HG03460 (cell line): ENCODE measurements around the gene SV2B.

Source experiments
- ATAC-seq: cut with Tn5 transposase; IDR thresholded peaks from one replicate; pipeline ENCODE4 v1.9.1; 2021; ENCODE audit not compliant: unreplicated experiment

The SV2B gene

DNA sequence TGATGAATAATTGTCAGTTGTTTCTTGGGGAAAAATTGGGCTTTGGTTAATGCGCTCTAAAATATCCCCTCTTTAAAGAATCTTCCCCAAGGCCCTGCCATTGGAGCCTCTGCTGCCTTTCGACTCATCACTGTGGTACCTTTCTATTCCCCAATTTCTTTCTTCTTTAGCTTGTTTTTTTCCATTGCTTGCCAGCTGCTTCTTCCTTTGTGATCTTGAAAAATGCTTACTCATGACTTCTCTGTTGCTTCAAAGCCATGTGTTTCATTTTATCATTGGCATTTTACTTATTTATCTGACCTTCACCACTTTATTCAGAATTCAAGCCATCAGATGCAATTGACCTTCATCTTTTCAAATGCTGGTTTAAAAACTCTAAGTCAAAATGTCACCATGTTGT, 84.4 kb downstream of the SV2B start:
- no peak for ATAC-seq

DNA sequence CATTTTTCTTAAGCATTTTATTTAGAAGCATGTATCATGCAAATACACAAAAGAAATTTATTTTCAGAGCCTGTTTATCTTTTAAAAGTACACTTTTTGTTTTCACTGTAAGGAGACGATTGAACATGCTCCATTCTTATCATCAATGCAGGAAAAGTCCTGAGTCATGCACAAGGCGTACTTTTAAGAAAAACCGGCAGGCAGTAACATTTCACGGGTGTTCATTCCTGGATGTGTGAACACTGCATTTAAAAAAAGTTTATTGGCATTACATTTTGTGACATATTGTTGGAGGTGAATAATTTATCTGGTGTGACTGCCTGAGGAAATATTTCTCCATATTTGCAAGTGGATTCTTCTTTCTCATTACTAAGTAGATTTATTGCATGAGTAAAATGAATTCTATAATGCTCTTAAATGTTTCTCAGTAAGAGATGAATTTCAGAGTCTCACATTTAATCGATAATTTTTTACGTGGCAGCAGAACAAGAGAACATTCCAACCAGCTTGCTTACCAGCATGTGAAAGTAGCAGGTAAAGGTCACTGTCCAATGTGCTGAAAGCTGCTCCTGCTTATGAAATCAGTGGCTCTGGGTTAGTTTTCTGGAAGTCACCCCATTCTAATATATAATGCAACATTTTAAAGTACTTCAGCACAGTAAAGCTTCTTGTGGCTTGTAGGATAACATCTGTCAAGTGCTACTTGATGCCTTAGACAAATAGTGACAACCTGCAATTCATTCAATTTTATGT, 87.0 kb downstream of the SV2B start:
- ATAC-seq: no peak

DNA sequence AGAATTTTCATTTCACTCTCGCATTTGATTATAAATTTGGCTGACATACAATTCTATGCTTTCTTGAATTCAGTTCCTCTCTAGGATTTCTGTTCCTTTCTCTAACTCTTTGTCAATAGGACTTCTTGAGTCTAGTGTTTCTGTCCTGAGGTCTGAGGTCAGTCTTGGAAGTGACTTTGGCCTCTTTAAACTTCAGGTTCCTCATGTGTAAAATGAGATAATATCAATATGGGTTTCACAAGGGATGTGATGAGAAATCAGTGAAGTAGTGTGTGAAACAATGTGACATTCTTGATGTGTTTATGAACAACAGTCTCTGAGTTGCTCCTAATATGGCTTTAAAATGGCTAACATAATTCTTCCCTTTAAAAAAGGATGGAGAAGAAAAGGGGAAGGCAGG, 92.2 kb downstream of the SV2B start:
- ATAC-seq: no peak

DNA sequence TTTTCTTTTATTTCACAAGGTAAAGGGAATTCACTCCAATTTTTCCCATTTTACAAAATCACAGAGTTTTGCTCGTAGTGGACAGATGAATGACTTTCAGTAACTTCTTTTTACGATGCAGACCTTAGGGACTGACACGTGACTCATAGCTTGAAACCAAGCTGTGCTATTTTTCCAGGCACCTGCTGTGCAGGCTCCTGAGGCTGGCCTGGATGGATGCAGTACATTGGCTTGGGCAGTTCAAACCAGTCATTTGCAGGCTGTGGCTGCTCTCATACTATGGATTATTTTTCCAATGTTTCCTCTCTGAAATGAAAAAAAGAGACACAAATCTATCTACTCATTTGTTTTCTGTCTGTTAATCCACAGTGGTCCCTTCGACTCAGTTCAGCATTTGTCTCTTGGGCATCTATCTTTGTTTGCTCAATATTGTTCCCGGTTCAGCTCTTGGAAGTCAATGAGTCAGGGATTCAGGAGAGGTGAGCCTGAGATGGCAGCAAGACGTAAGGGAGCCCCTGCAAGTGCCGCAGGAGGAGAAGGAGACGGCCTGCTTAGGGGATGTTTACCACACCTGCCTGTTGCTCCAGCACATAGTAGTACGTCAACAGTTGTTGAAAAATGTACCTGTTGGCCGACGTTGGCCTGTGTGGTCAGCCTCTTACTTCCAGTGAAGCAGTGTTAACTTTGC, 92.8 kb downstream of the SV2B start:
- no peak for ATAC-seq

DNA sequence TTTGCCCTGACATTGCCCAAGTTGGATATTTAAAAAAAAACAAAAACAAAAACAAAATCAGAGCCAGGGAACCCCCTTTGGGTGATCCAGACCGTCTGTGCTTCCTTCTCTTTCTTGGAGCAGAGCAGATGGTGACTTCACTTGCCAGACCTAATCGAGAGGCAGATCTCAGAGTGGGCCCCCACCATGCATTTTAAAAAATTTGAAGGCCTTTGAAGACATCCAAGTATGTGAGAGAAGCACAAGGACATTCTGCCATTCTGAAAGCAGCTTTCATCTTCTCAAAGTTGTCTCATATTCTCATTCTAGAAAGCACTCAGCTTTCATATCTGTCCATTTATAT, 93.3 kb downstream of the SV2B start:
- no peak for ATAC-seq

DNA sequence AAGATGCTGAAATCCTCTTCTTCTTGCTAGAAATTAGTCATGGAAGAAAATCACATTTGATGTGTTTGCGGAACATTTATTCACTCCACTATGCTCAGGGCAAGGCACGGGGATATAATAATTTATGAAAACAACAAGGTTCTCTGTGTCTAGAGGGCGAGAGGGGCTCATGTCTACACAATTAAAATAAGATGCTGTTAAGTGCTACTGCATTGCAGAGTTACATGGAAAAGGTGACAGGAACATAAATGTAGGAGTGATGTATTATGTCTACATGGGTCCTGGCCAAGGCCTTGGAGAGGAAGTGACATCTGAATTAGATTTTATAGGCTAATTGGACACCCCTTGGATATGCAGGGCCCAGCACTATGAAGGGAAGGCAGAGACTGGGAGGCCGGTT, 96.1 kb downstream of the SV2B start:
- no peak for ATAC-seq

DNA sequence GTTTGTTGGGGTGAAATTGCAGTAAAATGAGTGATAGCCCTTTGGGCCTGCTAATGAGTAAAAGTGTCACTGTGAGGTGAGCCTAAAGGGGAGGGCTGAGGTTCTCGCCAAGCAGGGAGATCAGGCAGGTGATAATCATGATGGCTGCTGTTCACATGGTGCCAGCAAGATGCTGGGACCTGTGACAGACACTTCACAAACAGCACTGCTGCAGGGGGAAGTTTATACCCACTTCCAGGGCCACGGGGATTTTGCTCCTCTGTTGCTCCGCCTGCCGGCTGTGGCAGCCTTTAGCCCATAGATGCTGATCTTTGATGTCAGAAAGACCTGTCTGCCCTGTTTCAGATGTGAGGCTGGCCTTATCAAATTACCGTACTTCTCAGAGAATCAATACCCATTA, 96.7 kb downstream of the SV2B start:
- ATAC-seq: no peak

DNA sequence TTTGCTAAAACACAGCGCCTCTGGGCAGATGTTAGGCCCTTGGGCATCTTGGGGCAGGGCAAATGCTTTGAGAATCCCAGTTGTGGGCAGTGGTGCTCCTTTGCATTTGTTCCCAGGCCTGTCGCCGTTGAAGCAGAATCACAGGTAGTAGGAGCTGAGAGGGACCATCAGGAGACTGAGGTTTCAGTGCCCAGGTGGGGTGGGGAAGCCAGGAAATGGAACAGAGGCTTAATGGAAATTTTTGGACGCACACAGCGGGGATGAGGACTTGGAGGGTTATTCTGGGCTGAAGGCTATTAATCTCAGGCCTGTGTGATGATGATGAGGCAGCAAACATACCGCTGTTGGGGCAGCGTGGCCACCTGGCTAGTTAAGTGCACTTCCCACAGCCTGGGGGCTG, 99.5 kb downstream of the SV2B start:
- ATAC-seq: no peak

DNA sequence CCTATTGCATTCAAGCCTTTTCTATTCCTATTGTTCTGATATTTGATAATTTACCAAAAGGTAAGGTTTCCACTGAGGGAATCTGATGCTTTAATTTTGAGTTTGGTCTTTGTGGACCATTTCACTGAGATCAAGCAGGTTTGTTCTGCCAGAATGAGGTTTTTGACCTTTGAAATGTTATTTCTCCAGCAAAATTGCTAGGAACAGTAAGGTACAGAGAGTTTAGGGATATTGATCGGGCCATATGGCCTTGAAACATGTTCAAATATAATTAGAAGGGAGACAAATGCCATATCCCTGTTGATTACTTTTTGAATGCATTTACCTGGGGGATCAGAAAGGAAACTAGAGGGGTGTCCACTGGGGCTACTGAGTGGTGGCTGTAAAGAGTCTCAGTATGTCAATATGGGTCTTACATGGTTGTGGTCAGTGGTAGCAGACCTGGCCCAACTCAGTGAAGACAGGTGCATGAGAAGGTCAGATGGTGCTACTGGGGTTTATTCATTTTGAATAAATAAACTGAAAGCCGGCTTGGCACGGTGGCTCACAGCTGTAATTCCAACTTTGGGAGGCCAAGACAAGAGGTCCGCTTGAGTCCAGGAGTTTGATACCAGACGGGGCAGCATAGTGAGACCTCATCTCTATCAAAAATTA, 100.2 kb downstream of the SV2B start:
- ATAC-seq: no peak

DNA sequence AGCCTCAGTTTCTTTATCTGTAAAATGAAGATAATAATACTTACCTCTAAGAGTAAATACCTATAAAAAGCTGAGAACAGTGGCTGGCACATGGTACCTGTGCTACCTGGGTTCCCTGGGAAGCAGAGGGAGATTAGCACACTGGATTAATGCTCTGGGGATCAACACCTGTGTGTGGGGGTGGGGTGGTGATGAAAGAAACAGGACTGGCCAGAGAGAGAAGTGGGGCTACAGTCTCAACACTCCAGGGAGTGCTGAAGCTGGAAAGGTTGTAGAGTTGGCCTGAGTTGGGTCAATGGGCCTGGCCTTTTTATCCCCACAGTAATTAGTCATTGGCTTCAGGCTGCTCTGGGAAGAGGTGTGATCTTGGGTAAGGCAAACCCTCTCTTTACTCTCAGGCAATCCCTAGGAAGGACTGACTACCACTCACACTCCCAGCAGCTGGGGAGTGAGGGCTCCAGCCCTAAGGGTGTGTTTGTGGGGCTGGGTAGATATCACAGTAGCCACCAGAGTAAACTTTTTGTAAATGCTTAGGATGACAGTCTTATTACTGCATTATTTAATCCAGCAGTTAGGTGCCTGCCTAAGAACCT, 102.5 kb downstream of the SV2B start:
- no peak for ATAC-seq

DNA sequence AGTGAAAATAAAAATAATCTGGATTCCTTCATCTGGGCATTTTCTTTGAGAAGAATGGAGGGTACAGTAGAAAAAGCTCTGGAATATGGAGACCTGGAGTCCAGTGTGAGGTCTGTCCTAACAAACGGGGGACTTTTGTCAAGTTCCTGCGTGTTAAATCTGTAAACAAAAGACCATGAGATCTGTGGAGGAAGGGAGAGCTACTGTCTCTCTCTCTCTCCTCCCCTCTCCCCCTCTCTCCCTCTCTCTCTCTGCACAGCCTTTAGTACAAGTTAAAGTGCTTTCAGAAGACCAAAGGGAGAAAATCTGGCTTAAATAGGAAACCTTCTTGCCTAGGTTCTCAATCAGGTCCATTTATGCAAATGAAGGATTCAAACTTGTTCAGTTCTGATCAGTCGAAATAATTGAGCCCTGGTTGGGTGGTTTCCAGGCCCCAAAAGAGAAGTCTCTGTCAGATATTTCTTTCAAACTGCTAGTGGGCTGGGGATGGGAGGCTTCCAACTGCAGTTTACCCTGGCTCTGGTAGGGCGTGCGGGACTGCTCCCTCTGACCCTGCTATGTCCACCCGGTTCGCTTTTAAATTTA, 103.7 kb downstream of the SV2B start:
- ATAC-seq: no peak

DNA sequence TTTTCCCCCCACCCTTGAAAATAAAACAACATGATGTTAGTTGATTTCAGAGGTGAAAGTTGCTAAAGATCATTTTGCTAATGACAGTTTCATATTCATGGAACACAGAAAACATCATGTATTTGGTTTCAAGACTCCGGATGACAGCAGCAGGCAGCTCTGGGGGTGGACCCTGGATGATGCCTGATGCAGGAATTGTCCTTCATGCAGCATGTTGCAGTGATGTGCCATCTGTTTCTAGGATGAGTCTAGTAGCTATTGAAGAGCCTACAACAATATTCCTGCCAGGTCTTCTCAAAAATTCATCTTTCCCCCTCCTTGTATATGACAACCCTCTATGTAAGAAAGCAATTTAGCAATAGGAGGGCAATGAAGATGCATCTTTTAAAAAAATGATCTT, 108.3 kb downstream of the SV2B start:
- no peak for ATAC-seq

DNA sequence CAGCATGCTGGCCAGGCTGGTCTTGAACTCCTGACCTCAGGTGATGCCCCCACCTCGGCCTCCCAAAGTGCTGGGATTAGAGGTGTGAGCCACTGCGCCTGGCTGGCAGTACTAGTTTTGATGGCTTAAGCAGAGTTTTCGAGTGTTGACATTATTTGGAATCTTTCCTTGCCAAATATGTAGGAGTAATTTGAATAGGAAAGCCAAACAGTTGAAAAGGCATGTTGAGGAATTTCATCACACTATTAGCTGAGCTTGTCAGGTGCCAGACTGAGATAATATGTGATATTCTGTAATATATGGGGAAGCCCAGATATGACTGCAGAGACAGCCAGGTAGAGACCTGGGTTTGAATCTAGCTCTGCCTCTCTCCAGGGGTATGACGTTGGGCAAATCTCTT, 109.3 kb downstream of the SV2B start:
- no peak for ATAC-seq

DNA sequence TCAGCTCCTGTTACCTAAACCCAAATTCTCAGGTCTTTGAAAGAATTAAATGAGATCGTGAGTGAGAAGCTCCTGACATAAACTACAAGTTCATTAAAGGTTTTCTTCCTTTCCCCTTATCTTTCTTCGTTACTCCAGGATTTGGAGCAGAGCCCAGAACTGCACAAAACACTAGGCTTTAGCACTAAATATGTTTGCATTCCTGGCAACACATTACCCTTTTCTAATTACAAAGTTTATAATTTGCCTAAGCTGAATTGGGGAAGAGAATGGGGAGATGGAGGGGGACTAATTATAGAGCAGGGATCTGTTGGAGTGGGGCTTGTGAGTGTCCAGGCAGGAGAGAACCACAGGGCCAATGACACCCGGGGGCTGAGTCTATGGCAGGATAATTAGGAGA, 109.7 kb downstream of the SV2B start:
- ATAC-seq: no peak

DNA sequence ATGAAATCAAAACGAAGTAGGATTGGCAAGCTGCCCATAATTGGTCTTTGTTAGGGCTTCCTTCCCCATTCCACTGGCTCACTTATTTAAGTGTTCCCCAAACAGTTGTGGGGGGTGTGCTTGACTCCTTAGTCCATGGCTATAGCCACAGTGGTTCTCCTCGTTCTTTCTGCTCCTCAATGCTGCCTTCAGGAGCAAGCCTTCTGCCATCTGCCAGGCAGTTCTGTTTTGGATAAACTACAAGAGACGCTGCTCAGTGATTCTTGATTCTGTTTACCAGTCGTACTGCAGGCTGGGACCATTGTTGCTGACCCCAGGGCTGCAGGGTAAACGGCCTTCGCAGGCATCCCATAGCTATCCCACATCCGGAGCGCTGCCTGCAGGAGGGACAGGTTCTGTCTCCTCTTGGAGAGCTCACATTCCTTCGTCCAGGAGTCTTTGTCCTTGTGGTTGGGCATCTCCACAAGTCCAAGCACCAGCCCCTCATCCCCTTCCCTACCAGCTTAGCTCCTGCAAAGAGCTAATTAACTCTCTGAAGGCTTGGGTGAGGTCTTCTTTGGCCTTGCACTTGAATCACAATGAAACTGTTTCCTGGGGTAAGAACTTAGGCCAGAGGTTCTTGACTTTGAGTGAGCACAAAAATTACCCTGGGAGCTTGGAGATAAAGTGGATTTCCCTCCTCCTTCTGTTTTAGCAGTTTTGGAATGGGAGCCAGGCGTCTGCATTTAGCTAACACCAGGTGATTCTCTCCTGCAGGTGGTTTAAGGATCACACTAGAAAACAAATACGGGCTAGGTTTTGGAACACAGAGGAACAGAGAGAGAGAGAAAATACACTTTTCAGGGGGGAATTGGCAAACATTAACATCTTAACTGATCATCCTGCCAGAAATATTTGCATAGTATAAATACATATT, 114.9 kb downstream of the SV2B start:
- no peak for ATAC-seq

DNA sequence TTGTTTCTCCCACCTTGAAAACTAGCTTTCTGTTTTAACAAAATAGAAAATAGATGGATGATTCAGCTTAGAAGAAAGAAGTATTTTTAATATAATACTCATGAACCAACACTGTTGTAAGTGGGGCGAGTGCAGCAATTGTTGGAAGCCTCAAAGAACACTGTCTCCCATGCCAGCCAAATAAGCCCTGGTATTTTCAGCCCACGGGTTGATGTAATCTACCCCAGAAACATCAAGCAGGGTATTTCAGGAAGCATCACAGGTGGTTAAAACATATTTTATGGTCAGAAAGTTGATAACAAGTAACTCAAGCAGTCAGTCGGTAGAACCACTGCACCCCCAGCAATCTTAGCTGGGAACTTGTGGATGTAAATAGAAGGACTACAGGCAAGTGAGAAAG, 115.9 kb downstream of the SV2B start:
- ATAC-seq: no peak

DNA sequence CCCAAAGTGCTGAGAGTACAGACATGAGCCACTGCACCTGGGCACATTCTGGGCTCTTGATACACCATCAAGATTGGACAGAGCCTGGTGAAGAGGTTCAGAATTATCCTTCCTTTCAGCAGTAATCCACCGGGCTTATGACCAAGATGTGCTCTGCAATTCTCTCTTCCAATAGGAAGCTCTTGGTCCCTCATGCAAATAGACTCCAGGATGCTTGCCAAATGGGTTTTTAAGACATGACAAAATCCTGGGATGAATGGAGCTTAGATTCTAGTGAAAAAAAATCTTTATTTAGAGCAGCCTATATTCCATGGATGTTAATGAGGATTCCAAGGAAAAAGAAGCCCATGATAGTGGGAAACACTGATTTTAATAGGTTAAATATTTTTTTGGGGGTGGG, 119.1 kb downstream of the SV2B start:
- ATAC-seq: no peak

DNA sequence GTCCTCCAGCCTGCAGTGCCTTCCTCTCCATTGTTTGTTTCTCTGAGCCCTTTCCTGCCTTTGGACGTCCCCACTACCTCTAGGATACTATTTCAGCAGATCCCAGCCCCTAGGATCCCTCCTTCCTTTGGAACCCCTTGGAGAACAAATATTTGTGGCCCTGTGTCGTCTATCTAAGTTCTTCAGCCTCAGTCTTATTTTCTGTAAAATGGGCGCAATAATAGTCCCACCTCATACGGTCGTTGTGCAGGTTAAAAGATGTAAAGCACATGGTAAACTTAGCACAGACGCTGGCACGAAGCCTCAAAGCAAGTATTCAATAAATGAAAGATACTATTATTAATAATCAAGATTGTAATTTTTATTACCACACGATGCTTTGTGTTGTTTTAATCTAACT, 122.0 kb downstream of the SV2B start:
- no peak for ATAC-seq

DNA sequence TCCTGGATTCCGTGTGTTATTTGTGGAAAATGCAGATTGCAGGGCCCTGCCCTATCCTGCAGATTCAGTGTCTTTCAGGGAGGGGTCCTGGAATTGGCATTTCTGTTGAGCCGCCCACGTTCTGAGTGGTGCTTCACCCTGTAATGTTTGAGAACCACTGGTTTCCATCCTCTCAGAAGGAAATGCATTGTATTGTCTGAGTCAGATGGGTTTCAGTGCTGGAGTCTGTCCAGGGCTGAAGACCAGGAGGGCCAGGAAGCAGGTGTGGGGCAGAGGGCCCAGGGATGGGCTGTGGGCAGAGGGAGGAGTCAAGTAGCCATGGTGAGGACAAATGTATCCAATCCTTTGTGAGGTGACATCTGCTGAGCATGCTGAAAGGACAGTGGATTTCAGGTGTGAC, 123.8 kb downstream of the SV2B start:
- no peak for ATAC-seq

DNA sequence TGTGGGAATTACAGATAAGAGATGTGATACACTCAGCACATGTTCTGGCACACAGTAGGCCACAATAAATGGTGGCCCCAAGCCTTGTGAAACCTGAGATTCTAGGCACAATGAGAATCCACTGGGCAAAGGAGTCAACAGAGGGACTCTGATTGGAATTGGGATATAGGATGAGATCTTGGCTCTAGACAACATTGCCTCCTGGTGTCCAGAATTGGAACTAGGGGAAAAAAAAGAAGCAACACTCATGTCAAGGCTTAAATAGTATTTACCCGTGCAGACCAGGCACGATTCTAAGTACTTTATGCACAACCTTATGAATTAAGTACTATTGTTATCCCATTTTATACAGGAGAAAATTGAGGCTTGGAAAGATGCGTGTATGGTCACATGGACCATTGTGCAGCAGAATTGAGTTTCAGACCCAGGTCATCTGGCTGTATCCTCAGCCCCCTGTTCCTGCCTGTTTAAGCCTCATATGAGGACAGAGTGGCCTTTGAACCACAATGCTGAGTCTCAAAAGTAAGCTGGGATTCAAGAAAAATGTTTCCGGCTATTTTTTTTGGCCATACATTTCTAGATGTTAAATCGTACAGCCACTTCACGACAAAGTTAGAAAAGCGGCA, 124.8 kb downstream of the SV2B start:
- no peak for ATAC-seq
